ENCODE measurements around the gene B9D2.

DNA sequence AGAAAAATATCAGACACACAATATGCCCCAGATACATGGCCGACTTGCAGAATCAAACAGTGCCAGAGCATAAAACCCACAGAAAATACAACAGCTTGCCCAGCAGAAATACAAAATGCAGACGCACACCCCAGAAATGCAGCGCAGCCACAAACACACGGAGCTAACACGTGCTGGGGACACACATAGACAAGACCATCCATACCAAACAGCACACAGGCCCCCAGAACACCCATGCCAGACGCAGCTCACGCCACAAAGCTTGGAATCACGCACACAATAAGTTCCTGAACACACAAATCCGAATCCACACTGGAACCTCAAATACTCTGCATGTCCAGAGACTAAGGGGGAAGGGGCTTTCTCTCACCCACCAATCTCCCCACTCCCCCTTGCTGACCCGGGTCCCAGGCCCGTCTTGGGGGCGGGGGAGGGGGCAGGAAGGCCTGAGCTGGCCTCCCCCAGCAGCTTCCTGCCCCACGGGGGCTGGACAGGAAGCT is 36.8 kb downstream of the B9D2 start:
- TF ChIP-seq, protein P1, sequence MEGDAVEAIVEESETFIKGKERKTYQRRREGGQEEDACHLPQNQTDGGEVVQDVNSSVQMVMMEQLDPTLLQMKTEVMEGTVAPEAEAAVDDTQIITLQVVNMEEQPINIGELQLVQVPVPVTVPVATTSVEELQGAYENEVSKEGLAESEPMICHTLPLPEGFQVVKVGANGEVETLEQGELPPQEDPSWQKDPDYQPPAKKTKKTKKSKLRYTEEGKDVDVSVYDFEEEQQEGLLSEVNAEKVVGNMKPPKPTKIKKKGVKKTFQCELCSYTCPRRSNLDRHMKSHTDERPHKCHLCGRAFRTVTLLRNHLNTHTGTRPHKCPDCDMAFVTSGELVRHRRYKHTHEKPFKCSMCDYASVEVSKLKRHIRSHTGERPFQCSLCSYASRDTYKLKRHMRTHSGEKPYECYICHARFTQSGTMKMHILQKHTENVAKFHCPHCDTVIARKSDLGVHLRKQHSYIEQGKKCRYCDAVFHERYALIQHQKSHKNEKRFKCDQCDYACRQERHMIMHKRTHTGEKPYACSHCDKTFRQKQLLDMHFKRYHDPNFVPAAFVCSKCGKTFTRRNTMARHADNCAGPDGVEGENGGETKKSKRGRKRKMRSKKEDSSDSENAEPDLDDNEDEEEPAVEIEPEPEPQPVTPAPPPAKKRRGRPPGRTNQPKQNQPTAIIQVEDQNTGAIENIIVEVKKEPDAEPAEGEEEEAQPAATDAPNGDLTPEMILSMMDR (IDR thresholded peaks at IDR 0.05 in 2 of 3, conservative IDR thresholded peaks at IDR 0.05 in 1 of 3; ENCODE audit: borderline replicate concordance in 1 of 3, insufficient read depth in 1 of 3, low read depth in 2 of 3, low read length in 2 of 3), result no peak
- no peak for TF ChIP-seq EGR1 (IDR thresholded peaks at IDR 0.05; ENCODE audit: low read depth)
- no peak for TF ChIP-seq EZH2 (IDR thresholded peaks at IDR 0.05)
- no peak for TF ChIP-seq CEBPB (IDR thresholded peaks at IDR 0.05; ENCODE audit: low read depth)
- TF ChIP-seq POLR2AphosphoS5 (IDR thresholded peaks at IDR 0.05; ENCODE audit: low read depth, low read length), result no peak
- no peak for TF ChIP-seq POLR2A (IDR thresholded peaks at IDR 0.05; ENCODE audit: borderline replicate concordance, extremely low read depth, insufficient read depth, insufficient read length)
- TF ChIP-seq, protein P2, sequence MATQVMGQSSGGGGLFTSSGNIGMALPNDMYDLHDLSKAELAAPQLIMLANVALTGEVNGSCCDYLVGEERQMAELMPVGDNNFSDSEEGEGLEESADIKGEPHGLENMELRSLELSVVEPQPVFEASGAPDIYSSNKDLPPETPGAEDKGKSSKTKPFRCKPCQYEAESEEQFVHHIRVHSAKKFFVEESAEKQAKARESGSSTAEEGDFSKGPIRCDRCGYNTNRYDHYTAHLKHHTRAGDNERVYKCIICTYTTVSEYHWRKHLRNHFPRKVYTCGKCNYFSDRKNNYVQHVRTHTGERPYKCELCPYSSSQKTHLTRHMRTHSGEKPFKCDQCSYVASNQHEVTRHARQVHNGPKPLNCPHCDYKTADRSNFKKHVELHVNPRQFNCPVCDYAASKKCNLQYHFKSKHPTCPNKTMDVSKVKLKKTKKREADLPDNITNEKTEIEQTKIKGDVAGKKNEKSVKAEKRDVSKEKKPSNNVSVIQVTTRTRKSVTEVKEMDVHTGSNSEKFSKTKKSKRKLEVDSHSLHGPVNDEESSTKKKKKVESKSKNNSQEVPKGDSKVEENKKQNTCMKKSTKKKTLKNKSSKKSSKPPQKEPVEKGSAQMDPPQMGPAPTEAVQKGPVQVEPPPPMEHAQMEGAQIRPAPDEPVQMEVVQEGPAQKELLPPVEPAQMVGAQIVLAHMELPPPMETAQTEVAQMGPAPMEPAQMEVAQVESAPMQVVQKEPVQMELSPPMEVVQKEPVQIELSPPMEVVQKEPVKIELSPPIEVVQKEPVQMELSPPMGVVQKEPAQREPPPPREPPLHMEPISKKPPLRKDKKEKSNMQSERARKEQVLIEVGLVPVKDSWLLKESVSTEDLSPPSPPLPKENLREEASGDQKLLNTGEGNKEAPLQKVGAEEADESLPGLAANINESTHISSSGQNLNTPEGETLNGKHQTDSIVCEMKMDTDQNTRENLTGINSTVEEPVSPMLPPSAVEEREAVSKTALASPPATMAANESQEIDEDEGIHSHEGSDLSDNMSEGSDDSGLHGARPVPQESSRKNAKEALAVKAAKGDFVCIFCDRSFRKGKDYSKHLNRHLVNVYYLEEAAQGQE (IDR thresholded peaks at IDR 0.05; ENCODE audit: low read depth), result no peak
- no peak for TF ChIP-seq YY1 (IDR thresholded peaks at IDR 0.05; ENCODE audit: extremely low read depth, insufficient replicate concordance, low read depth, low read length)
- TF ChIP-seq SRF (IDR thresholded peaks at IDR 0.05; ENCODE audit: low read depth), result no peak
- no peak for TF ChIP-seq SP1 (IDR thresholded peaks at IDR 0.05; ENCODE audit: low read depth)
- no peak for TF ChIP-seq RAD21 (IDR thresholded peaks at IDR 0.05; ENCODE audit: low read depth)
